Endothelial cell of umbilical vein (primary cell): Measurements from ENCODE around the gene STXBP5. TPM values are rescaled to one million over a fixed set of nuclear protein-coding genes. Genes with fewer than 3 reads are reported as not detected.

Source experiments
- BruUV-seq: library from RNA; stranded (reverse); fragments of 400-500 nt; replicated peaks from 2 replicates; lab custom pipeline; 2021; lab: Mats Ljungman, UMichigan
- CTCF ChIA-PET: fragments of 300-600, 350-600 bp; sonication (Branson Sonifier 250); formaldehyde crosslinking; loops from one replicate; lab custom pipeline; 2021; ENCODE audit warnings: antibody characterized with exemption, inconsistent platforms; lab: Charles Lee
- POLR2A ChIA-PET: fragments of 300-600, 350-600 bp; sonication (Branson Sonifier 250); formaldehyde crosslinking; loops from one replicate; lab custom pipeline; 2021; ENCODE audit warnings: antibody characterized with exemption, inconsistent platforms; lab: Charles Lee
- DNase-seq: peaks from one replicate; pipeline ENCODE4 v3.0.0-alpha.2; 2011; ENCODE audit warnings: low read depth, low spot score
- FAIRE-seq: peaks from 2 replicates; lab custom pipeline; 2011; peaks lifted over from hg19 to GRCh38; lab: Jason Lieb, UNC
- H2AFZ ChIP-seq: 2 replicates; pipeline ENCODE4 v1.6.0; 2012; ENCODE audit warnings: low read depth, low read length, control low read depth, inconsistent platforms
- H3K27ac ChIP-seq: 2 replicates; pipeline ENCODE4 v1.5.1; 2011; ENCODE audit warnings: low read depth, mild to moderate bottlenecking, control low read depth, low read length, moderate library complexity; ENCODE audit not compliant: insufficient read depth
- H3K27me3 ChIP-seq, 2 experiments: 2 replicates each; pipeline versions ENCODE4 v1.6.0 to v1.6.1; 2011; ENCODE audit warnings: low read length in 2 of 2, mixed read lengths in 1 of 2; ENCODE audit not compliant: control insufficient read depth in 2 of 2, insufficient read depth in 2 of 2
- H3K36me3 ChIP-seq, 2 experiments: 2 replicates in 1 of 2; 3 replicates in 1 of 2; pipeline ENCODE4 v1.5.1; 2011; ENCODE audit warnings: low read length in 2 of 2, mild to moderate bottlenecking in 1 of 2, moderate library complexity in 1 of 2; ENCODE audit not compliant: control insufficient read depth in 2 of 2, insufficient read depth in 2 of 2; ENCODE audit errors: extremely low read depth in 1 of 2
- H3K4me1 ChIP-seq: 3 replicates; pipeline ENCODE4 v1.5.1; 2011; ENCODE audit warnings: mild to moderate bottlenecking, low read length; ENCODE audit not compliant: control insufficient read depth, insufficient read depth; ENCODE audit errors: extremely low read depth
- H3K4me2 ChIP-seq: 2 replicates; pipeline ENCODE4 v1.6.1; 2011; ENCODE audit warnings: low read length, control low read depth, mixed read lengths; ENCODE audit not compliant: insufficient read depth
- H3K4me3 ChIP-seq, 3 experiments: fragments of 200-600 bp in 1 of 3; sonication (generic), shearing (Covaris generic) in 1 of 3; replicated peaks in 1 of 3; 2 replicates each; pipeline ENCODE4 v1.5.1; 2011 to 2016; ENCODE audit warnings: control low read depth in 3 of 3, low read length in 3 of 3, mild to moderate bottlenecking in 2 of 3, inconsistent platforms in 1 of 3, low read depth in 1 of 3, moderate library complexity in 1 of 3; ENCODE audit not compliant: insufficient read depth in 1 of 3
- H3K79me2 ChIP-seq: 2 replicates; pipeline ENCODE4 v1.6.0; 2012; ENCODE audit warnings: low read length, inconsistent platforms; ENCODE audit not compliant: control insufficient read depth, insufficient read depth
- H3K9ac ChIP-seq: replicated peaks from 2 replicates; pipeline ENCODE3; 2011; ENCODE audit warnings: low read length, control low read depth; ENCODE audit not compliant: insufficient read depth; ENCODE audit errors: extremely low read depth
- H3K9me1 ChIP-seq: replicated peaks from 3 replicates; pipeline ENCODE4 v1.6.0; 2011; ENCODE audit warnings: mild to moderate bottlenecking, low read length; ENCODE audit not compliant: control insufficient read depth, insufficient read depth; ENCODE audit errors: extremely low read depth
- H3K9me3 ChIP-seq: replicated peaks from 2 replicates; pipeline ENCODE4 v1.5.1; 2012; ENCODE audit warnings: low read length, inconsistent platforms; ENCODE audit not compliant: control insufficient read depth, insufficient read depth
- H4K20me1 ChIP-seq: replicated peaks from 2 replicates; pipeline ENCODE3; 2011; ENCODE audit warnings: mild to moderate bottlenecking, low read length; ENCODE audit not compliant: control insufficient read depth, insufficient read depth; ENCODE audit errors: extremely low read depth
- EZH2 ChIP-seq: IDR thresholded peaks from 2 replicates; pipeline ENCODE4 v1.6.1; 2012; ENCODE audit warnings: borderline replicate concordance, low read depth, mild to moderate bottlenecking, moderate library complexity, low read length, inconsistent platforms; ENCODE audit not compliant: severe bottlenecking
- FOS ChIP-seq: IDR thresholded peaks from 2 replicates; pipeline ENCODE4 v1.6.1; 2011; ENCODE audit warnings: mild to moderate bottlenecking, low read length, moderate library complexity, borderline replicate concordance; ENCODE audit not compliant: insufficient read depth
- GATA2 ChIP-seq: IDR thresholded peaks from 2 replicates; pipeline ENCODE4 v1.7.0; 2011; ENCODE audit warnings: low read depth, mild to moderate bottlenecking, moderate library complexity, mixed read lengths, low read length; ENCODE audit not compliant: insufficient read length, insufficient read depth
- JUN ChIP-seq: IDR thresholded peaks from 2 replicates; pipeline ENCODE4 v1.6.1; 2011; ENCODE audit warnings: borderline replicate concordance, low read depth; ENCODE audit not compliant: insufficient read length, insufficient read depth
- MYC ChIP-seq: IDR thresholded peaks from one replicate; pipeline ENCODE4 v1.6.1; 2011; ENCODE audit warnings: mild to moderate bottlenecking, low read depth, low read length
- POLR2A ChIP-seq: IDR thresholded peaks from 2 replicates; pipeline ENCODE4 v1.6.1; 2012; ENCODE audit warnings: low read depth, mild to moderate bottlenecking, control low read depth, low read length
- POLR2AphosphoS5 ChIP-seq: IDR thresholded peaks from 2 replicates; pipeline ENCODE4 v1.6.1; 2012; ENCODE audit warnings: low read depth, mild to moderate bottlenecking, control low read depth, low read length, moderate library complexity; ENCODE audit not compliant: insufficient read depth
- dilution Hi-C: fragments of 300-500 bp; cut with MboI; formaldehyde crosslinking; loops from one replicate; pipeline ENCODE4 v1.15.0; 2019; ENCODE audit warnings: low sequenced_read_pairs; ENCODE audit not compliant: extremely low pct_ligation_motif_present
- intact Hi-C: fragments of 100-400 bp; cut with micrococcal nuclease; formaldehyde crosslinking; loops from one replicate; pipeline ENCODE4 v1.10.0; 2022
- polyA plus RNA-seq, 4 experiments: library from polyadenylated mRNA; depleted of rRNA in 3 of 4; stranded (reverse) in 3 of 4; unstranded in 1 of 4; fragments of >200 nt; gene quantifications; 2 replicates each; pipeline versions ENCODE4 v1.2.1 to v1.2.3, GENCODE V29; 2011 to 2012; ENCODE audit warnings: missing spikeins in 1 of 4
- total RNA-seq: library from RNA; stranded (reverse); gene quantifications from 2 replicates; pipeline ENCODE4 v1.2.3, GENCODE V29; 2021
- TF ChIP-seq, protein P1 (sequence below), 2 donors: IDR thresholded peaks; 1 replicate in 1 of 2; 2 replicates in 1 of 2; pipeline ENCODE4 v1.5.1; 2011; ENCODE audit warnings: low read length in 2 of 2, mild to moderate bottlenecking in 2 of 2, moderate library complexity in 2 of 2, control low read depth in 1 of 2, inconsistent platforms in 1 of 2, low read depth in 1 of 2; ENCODE audit not compliant: insufficient read depth in 1 of 2; ENCODE audit errors: extremely low read depth in 1 of 2
- TF ChIP-seq, protein P2 (sequence below): IDR thresholded peaks from 2 replicates; pipeline ENCODE4 v1.6.1; 2011; ENCODE audit not compliant: insufficient read depth, insufficient read length

STXBP5 gene
- total and polyA plus RNA-seq, 2 donors (not counting 3 experiments of a cell fraction or from before 2014, with no cell fraction given): 7.1 to 21.8 TPM

DNA sequence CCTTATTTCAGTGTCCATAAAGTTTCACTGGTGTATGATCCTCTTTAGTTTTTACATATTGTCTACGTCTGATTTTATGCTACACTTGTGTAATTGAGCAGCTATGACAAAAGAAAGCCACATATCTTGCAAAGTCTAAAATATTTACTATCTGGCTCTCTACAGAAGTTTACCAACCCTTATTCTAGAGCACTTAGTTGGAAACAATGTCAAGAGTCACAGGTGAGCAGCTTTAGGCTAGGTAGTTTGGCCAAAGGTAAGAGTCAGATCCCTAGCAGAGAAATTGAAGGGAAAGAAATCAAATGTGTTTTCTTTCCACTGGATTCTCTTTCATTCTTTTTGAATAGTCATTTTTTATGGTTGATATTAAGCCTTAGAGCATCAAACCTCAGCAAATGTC is 34.7 kb upstream of the STXBP5 start:
- FAIRE-seq: no peak
- TF ChIP-seq JUN (no peak), GATA2 (no peak)
- TF ChIP-seq, protein P1, sequence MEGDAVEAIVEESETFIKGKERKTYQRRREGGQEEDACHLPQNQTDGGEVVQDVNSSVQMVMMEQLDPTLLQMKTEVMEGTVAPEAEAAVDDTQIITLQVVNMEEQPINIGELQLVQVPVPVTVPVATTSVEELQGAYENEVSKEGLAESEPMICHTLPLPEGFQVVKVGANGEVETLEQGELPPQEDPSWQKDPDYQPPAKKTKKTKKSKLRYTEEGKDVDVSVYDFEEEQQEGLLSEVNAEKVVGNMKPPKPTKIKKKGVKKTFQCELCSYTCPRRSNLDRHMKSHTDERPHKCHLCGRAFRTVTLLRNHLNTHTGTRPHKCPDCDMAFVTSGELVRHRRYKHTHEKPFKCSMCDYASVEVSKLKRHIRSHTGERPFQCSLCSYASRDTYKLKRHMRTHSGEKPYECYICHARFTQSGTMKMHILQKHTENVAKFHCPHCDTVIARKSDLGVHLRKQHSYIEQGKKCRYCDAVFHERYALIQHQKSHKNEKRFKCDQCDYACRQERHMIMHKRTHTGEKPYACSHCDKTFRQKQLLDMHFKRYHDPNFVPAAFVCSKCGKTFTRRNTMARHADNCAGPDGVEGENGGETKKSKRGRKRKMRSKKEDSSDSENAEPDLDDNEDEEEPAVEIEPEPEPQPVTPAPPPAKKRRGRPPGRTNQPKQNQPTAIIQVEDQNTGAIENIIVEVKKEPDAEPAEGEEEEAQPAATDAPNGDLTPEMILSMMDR (IDR thresholded peaks at IDR 0.05; ENCODE audit: extremely low read depth in 1 of 2, insufficient read depth in 1 of 2, low read depth in 1 of 2, low read length in 2 of 2): no peak
- CTCF ChIA-PET: interaction anchor here (1.2 kb wide), 1 partner anchor 9 kb away, joined by 3 read pairs; no protein-coding TSS in a partner anchor
- Histone ChIP-seq H3K9me3 (no peaks in the 10 kb centered on the region), H3K36me3 (no peaks in the 10 kb centered on the region), H3K4me1 (peaks cover 16% of the 10 kb centered on the region), H4K20me1 (no peaks in the 10 kb centered on the region), H3K4me3 (no peak overlapping the region), H3K9ac (no peak overlapping the region), H3K9me1 (no peaks in the 10 kb centered on the region), H3K27me3 (no peaks in the 10 kb centered on the region), H3K79me2 (no peaks in the 10 kb centered on the region), H2AFZ (no peak overlapping the region), H3K4me2 (no peak overlapping the region), H3K27ac (no peak overlapping the region)
- POLR2A ChIA-PET: no interaction called here
- intact Hi-C loops (no loop called here), dilution Hi-C loops (no loop called here)
- no peak for DNase-seq
- no TSS peak for BruUV-seq

DNA sequence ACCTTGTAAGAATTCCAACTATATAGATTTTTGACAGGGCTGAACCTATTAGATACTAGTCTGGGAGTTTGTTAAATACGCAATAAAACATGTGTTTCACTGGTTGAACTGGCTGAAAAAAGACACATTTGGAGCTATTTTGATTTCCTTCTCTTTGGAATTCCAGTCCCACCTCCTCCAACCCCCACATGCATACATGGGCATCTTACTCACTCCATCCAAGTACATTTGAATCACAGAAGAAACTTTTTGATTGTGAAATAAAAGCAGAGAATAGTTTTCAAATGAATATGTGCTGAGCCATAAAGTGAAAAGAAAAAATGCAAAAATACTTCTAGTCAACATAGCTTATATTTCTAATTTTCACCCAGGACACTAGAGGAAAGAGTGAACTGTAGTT is 33.9 kb upstream of the STXBP5 start:
- DNase-seq: no peak
- FAIRE-seq: no peak
- ChIA-PET CTCF (no interaction called here), POLR2A (no interaction called here)
- TF ChIP-seq JUN (no peak), MYC (no peak), FOS (no peak), POLR2A (no peak), POLR2AphosphoS5 (no peak), EZH2 (no peak), GATA2 (no peak)
- TF ChIP-seq, protein P1 (IDR thresholded peaks at IDR 0.05; ENCODE audit: extremely low read depth in 1 of 2, insufficient read depth in 1 of 2, low read depth in 1 of 2, low read length in 2 of 2): no peak
- TF ChIP-seq, protein P2, sequence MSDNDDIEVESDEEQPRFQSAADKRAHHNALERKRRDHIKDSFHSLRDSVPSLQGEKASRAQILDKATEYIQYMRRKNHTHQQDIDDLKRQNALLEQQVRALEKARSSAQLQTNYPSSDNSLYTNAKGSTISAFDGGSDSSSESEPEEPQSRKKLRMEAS: no peak
- no TSS peak for BruUV-seq
- Histone ChIP-seq H3K9me1 (no peaks in the 10 kb centered on the region), H3K36me3 (no peaks in the 10 kb centered on the region), H3K4me3 (no peak overlapping the region), H3K27ac (no peak overlapping the region), H3K9me3 (no peaks in the 10 kb centered on the region), H3K9ac (no peak overlapping the region), H4K20me1 (no peaks in the 10 kb centered on the region), H3K27me3 (no peaks in the 10 kb centered on the region), H2AFZ (no peak overlapping the region), H3K4me1 (peaks cover 16% of the 10 kb centered on the region), H3K4me2 (no peak overlapping the region), H3K79me2 (no peaks in the 10 kb centered on the region)
- intact Hi-C loops (no loop called here), dilution Hi-C loops (no loop called here)
